NB4 (cell line): Measurements from ENCODE around the gene IRAK1.

Source experiments
- CTCF ChIP-seq: IDR thresholded peaks from one replicate; pipeline ENCODE4 v1.5.1; 2012; ENCODE audit warnings: low read depth, low read length
- MYC ChIP-seq: IDR thresholded peaks from 2 replicates; pipeline ENCODE4 v1.6.1; 2011; ENCODE audit warnings: low read depth, low read length
- POLR2A ChIP-seq: IDR thresholded peaks from 2 replicates; pipeline ENCODE4 v1.6.1; 2011; ENCODE audit warnings: mild to moderate bottlenecking; ENCODE audit not compliant: insufficient read length; ENCODE audit errors: extremely low read depth
- TF ChIP-seq, protein P1 (sequence below): IDR thresholded peaks from 2 replicates; pipeline ENCODE4 v1.6.1; 2011; ENCODE audit warnings: low read depth, low read length

DNA sequence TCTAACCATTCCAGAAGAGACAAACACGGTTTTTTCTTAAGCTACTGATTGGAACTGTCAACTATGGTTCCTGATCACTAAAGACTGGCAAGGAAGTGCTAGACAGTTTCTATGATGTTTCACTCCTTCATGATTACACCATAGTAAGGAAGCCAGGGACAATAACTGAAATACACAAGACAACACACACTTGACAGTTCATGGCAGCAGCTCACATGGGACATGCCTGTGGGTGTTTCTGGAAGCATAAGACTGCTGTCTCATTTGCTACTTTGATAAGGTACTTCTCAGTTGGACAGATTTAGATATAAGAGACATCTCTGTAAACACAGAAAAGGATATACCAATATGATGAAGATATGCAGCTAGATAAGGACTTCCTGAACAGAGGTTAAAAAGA, 8.3 kb upstream of the IRAK1 start:
- no peak for TF ChIP-seq POLR2A
- TF ChIP-seq CTCF, result no peak
- TF ChIP-seq, protein P1, sequence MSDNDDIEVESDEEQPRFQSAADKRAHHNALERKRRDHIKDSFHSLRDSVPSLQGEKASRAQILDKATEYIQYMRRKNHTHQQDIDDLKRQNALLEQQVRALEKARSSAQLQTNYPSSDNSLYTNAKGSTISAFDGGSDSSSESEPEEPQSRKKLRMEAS, result no peak
- no peak for TF ChIP-seq MYC
